IPS DF 19.7 (cell line): Measurements from ENCODE around the gene COMP.

ENCODE experiments used
- DNase-seq: peaks from one replicate; pipeline ENCODE4 v3.0.0-alpha.2; 2013; ENCODE audit warnings: low read depth, low spot score

Gene COMP

GRCh38 chr19:18770663-18771327, 20.3 kb downstream of the COMP start:
- DNase-seq, result no peak

GRCh38 chr19:18769989-18770528, 21.0 kb downstream of the COMP start:
- DNase-seq, result no peak

DNA sequence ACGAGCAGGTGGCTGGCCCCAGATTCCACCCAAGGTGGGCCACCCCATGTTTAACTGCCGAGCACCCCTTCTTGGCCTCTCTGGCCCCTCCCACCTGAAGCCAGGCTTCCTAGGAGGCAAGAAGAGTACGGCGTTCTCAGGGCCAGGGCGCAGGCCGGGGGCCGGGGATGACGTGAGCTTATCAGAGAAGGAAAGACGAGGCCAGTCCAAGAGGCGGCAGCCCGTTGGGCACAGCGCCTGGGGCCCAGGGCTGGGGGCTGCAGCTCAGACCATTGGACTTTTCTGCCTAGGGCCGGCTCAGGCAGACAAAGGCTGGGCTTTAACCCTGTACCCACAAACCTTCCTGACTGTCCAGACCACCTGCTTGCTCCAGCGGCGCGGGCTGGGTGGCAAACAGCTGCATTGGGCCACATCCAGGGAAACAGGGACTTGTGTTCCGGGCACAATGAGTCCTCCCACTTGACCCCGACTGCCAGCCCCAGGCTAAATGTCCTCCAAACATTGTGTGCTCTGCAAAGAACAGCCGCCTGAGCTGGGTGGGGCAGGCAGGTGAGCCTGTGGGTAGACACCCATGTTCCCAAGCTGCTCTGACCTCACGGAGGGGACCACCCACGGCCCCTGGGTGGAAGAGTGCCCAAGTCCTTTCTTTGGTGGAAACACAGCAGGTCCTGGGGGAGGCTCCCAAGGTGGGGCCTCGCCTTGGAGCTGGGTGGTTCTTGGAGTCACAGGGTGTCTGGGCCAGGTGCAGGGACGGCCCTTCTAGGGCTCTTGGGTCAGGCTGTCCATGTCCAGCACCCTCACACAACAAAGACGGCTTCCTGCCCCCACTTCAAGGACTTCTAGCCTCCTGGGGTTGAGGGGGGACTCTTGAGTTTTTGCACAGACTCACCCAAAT, 21.9 kb downstream of the COMP start:
- no peak for DNase-seq

- DNase-seq, result no peak
Observed at GRCh38 chr19:18768046-18768771, 22.9 kb downstream of the COMP start.

DNA sequence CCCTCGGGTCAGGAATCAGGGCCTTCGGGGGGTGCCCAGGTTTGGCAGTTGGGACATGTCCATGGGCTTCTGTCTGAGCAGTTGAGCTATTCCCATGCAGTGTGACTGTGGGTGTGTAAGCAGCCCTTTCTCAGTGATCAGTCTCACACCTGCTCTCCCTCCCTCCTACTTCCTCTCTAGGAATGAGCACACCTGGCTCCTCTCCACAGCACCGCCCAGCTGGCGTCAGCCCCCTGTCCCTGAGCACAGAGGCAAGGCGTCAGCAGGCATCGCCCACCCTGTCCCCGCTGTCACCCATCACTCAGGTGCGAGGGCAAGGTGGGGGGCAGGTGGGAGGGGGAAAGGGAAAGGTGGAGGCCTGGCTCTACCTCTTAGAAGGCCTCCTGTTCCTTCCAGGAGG, 25.9 kb downstream of the COMP start:
- DNase-seq, result no peak

GRCh38 chr19:18764591-18765051, 26.5 kb downstream of the COMP start:
- no peak for DNase-seq

GRCh38 chr19:18763674-18764590, 27.2 kb downstream of the COMP start:
- no peak for DNase-seq

DNA sequence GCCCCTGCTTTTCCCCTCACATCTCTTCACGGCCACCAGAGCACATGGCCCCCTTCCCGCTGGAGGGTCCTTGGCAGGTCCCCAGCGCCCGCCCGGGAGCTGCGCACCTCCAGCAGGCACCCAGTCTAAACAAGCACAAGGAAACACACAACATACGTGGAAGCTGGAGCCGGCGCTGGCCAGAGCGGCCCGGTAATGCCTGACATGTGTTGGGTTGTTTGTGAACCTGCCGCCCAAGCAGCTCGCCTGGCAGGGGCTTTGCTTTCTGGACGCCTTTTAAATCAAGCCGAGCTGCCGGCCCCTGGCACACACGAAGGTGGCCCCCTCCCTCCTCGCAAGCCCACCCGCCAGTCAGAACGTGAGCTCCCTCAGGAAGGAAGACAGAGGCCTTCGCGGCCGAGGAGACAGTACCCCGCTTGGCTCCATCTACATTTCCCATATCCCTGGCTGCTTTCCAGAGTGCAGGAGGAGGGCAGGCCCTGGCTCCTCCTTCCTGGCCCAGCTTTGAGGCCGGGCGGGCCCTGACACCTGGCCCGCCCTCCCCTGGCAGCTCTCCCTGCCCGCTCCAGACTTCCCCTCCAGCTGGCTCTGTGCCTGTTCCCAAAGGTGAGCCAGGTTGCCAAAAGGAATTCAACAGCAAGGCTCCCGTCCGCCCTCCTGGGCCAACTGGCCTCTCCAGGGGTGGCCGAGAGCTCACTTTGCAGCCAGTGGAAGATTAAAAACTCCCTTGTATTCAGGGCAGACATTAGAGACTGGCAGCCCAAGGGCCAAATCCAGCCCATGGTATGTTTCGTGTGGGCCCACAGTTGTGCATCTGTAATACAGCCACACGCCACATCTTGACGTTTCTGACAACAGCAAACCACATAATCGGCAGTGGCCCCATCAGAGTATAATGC, 28.7 kb downstream of the COMP start:
- DNase-seq, result no peak

DNA sequence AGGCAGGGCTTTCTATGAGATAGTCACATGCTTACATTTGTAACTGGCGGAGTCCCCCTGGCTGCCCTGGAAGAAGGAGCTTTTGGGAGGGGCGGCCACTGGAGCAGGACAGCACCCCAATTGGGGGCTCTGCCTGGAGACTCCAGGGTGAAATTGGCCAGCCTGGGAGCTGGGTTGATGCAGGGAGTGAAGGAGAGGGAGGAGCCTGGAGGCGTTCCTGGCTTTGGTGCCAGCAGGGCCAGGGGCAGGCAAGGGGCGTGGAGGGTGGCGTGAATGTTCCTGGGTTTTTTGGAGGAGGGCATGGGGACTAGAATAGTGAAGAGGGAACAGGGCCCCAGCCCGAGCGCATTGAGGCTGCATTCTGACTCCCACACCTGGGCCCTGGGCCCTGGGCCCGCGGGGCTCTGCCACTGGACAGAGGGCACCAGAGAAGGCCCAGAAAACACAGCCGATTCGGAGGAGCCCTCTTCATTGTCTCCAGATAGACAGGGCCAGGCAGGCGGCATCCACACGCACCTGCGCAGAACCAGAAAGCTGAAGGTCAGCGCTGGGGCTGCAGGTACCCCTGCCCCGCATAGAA, 29.5 kb downstream of the COMP start:
- no peak for DNase-seq

GRCh38 chr19:18760440-18761383, 30.4 kb downstream of the COMP start:
- DNase-seq, result no peak

DNA sequence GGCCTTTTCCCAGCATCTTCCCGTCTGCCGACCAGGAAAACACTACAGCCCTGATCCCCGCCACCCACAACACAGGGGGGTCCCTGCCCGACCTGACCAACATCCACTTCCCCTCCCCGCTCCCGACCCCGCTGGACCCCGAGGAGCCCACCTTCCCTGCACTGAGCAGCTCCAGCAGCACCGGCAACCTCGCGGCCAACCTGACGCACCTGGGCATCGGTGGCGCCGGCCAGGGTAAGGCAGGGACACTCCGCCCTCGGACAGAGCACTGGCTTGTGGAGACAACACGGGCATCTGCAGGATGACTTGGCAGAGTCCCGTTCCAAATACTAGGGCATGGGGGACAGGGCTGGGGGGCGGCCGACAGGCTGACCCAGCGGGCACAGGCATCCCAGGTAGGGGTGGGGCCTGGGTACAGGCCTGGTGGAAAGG, 31.1 kb downstream of the COMP start:
- no peak for DNase-seq

- no peak for DNase-seq
Observed at GRCh38 chr19:18759304-18759994, 31.7 kb downstream of the COMP start.

- no peak for DNase-seq
Observed at GRCh38 chr19:18756896-18757295, 34.2 kb downstream of the COMP start.

DNA sequence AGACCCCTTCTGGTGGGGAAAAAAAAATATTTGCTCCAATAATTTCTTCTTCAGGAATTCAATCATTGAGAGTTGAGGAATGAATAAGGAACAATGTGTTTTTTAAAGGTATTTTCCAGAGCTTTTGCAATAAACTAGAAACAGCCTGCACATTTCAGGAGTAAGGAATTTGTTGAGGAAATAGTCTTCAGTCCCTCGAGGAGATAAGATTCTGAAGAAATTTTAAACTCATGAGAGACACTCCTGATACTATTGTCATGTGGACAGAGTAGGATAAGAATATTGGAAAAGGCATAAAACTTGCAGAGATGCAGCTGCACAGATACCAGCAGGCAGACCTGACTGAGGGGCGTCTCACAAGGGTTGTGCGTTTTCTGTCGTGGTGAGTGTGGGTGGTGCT, 36.6 kb downstream of the COMP start:
- no peak for DNase-seq

DNA sequence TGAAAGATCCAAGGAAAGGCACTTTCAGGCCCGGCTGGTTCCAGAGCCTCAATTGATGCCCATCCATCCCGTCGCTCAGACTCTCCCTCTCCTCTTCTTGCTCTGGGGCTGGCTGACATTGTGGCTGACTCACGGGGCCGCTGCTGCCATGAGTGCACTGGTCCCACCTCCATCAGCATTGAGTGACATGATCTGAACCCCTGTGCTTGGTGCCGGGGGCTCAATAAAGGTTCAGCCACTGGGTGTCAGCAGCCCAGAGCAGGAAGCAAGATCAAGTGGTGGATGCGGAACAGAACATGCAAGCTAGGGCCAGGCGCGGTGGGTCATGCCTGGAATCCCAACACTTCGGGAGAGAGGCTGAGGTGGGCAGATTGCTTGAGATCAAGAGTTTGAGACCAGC, 39.5 kb downstream of the COMP start:
- DNase-seq, result no peak

- DNase-seq, result no peak
Observed at GRCh38 chr19:18750295-18750970, 40.7 kb downstream of the COMP start.
